Lung microvascular endothelial cell (primary cell): Measurements from ENCODE around the gene DEFB116. TPM values are rescaled to one million over a fixed set of nuclear protein-coding genes. Genes with fewer than 3 reads are reported as not detected.
"Not testable (repeated sequence)": the region's sequence is repeated elsewhere in the genome, so short reads cannot be mapped to it uniquely, and the experiment has no call there.

ENCODE experiments used
- DNase-seq, 2 donors: peaks; one replicate each; pipeline versions ENCODE4 v3.0.0 to v3.0.0-alpha.2; 2010; ENCODE audit warnings: low read depth in 2 of 2
- total RNA-seq: library from RNA; depleted of rRNA; stranded (reverse); fragments of >200 nt; gene quantifications from 2 replicates; pipeline ENCODE4 v1.2.1, GENCODE V29; 2014

DEFB116 gene, protein sequence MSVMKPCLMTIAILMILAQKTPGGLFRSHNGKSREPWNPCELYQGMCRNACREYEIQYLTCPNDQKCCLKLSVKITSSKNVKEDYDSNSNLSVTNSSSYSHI
- total RNA-seq = not detected in 2 replicates

DNA sequence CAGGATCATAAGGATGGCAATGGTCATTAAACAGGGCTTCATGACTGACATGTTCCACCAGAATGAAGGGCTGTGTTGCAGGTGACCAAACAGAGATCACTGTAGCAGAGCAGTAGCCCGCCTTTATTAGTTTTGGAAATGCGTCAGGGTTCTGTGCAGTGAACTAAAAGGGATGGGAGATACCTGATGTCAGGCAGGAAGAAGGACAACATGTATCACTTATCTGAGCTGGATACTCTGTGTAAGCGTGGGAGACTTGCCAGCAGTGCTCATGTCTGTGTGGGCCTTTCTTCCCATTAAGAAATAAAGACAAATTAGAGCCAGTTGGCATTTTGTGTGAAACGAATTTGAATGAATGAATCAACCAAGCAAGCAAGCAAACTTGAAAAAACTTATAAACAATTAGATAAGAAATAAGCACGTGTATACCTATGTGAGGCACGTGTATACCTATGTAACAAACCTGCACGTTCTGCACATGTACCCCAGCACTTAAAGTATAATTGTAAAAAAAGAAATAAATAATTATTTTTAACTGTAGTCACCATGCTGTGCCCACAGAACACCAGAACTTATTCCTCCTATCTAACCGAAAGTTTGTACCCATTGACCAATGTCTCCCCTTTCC lies at the start of gene DEFB116:
DEFB116 (minus strand) TSS at position 51 of the 628 bp plus-strand sequence; CDS start at position 51, 0 bp downstream.
- no peak for DNase-seq

DNA sequence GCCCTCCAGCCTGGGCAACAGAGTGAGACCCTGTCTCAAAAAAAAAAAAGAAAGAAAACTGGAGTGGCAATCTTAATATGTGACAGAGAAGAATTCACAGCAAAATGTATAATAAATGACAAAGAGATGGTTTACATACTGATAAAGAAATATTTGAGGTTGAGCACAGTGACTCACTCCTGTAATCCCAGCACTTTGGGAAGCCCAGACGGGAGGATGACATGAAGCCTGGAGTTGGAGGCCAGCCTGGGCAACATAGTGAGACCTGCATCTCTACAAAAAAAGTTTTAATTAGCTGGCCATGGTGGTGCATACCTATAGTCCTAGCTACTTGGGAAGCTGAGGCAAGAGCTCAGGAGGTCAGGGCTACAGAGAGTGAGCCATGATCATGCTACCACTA lies 47.6 kb upstream of the DEFB116 start:
- DNase-seq = no peak

DNA sequence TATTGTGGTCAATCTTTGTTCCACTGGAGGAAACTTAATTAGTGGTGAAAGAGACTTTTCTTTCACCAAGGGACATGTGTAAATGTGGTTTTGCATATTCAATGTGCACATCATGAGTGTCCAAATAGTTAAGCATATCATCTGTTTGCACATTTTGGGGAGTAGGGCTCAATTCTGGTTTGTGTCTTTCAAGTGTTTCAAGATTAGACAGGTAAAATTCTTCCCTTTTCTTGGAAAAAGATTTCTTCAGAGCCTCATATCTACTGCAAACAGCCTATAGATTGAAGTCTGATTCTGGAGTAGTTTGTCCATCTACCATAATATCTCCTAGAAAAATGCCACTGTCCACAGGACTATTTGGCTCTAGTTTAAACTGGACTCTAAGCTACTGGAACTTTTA lies 33.1 kb upstream of the DEFB116 start:
- no peak for DNase-seq

DNA sequence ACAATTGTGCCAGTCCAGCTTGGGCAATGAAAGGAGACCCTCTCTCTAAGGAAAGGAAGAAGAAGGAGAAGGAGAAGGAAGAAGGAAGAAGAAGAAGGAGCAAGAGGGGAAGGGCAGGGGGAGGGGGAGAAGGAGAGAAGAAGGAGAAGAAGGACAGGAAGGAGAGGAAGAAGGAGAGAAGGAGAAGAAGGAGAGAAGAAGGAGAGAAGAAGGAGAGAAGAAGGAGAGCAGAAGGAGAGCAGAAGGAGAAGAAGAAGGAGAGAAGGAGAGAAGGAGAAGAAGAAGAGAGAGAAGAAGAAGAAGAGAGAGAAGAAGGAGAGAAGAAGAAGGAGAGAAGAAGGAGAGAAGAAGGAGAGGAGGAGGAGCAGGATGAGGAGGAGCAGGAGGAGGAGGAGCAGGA lies 22.5 kb upstream of the DEFB116 start:
- DNase-seq = no peak

DNA sequence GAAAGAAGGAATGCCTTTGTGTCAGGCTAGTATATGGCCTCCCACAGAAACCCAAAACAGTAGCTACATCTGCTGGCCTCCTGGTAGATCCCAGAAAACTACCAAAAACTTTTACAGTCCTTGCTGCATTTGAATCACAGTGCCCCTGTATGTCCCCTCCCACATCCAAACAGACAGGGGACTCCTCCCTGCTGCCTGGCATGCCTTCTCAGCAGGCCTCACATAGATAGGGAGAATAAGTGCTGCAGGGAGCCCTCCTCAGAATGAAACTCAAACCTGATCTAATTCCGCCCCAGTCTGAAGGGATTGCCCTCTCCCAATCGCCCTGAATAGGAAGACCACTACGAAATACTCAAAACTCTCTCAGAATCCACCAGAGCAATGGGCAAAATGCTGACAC lies 14.1 kb upstream of the DEFB116 start:
- no peak for DNase-seq

DNA sequence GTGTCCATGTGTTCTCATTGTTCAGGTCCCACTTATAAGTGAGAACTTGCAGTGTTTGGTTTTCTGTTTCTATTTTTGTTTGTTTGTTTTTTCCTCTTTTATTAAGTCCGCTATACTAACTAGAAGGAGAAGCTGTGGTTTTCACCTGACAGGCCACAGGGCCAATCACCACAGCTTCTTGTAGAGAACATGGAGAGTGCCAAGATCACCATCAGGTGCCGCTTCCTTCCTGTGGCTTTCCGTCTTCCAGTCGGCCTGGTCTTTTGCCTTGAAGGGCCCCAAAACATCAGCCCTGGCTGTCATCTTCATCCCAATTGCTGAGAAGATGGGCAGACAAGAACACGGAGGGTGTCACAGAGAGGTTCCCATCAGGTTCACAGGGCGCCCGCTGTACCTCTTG lies 23.4 kb downstream of the DEFB116 start:
- not testable (repeated sequence) for DNase-seq

DNA sequence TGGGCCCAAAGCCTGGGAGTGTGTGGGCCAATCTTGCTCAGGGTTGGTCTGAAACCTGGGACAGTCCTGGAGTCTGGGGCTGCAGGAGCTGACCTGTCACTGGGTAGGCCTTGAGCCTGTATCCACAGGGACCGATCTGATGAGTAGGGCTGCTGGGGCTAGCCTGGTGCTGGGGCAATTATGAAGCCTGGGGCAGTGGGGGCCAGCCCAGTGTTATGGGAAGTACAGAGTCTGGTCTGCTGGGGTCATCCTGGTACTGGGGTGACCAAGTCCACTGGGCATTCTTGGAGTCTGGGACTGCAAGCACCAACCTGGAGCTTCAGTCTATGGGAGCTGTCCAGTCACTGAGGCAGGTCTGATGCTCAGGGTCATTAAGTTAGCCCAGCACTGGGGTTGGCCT lies 30.2 kb downstream of the DEFB116 start:
- DNase-seq = no peak

DNA sequence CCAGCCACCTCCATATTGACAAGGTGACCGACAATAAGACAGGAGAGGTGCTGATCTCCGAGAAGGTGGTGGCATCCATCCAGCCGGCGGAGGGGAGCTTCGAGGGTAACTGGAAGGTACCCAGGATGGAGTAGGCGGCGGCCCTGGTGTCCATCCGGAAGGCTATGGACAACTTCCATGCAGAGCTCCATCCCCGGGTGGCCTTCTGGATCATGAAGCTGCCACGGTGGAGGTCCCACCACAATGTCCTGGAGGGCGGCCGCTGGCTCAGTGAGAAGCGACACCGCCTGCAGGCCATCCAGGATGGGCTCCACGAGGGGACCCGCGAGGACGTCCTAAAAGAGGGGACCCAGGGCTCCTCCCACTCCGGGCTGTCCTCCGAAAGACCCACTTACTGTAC lies 33.9 kb downstream of the DEFB116 start:
- DNase-seq = no peak

DNA sequence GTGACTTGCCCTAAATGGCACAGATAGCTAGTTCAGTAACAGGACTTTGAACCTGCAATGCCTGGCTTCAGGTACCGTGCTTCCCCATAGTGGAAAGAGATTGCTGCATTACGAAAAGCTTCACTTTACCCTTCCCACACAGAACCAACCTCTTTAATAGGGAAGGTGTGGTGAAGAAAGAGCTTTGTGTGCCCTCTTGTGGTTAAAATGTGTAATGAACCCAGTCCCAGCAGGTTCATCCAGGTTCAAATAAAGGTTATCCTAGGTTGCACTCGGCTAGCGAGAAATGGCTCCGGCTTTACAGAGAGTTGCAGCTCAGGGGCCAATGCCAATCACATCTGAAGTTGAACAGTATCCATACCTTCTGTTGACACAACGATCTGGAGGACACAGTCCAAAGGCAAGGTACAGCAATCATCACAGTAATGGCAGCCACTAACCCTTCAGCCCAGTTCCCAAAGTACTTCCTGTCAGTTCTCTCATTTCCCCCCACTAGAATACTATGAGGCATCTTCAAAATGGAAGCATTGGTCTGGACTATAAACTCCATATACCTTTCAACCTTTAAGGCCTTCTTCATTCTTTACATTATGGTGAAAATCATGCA lies 48.0 kb downstream of the DEFB116 start:
- peak; percentile 7 to 24 for DNase-seq

DNA sequence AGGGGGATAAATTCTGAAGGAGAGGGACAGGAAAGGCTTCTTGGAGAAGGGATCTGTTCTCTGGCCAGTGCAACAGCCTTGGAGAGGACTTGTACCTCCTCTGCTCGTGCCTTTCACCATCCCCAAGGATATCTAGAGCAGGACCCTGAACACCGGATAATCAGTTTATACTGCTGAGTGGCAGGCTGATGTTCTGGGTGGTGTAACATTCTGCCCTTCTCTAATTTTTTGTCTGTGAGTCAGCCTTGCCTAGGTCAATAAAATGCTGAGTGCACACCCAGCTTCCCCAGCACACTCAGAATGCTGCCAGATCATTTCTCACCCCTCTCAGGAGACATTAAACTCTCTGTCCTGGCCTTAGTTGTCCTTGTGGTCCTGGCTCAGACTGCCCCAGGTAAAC lies 51.0 kb downstream of the DEFB116 start, which contains the start of gene DEFB115:
DEFB115 (plus strand) TSS at position 301 of the 400 bp plus-strand sequence; CDS start at position 301, 0 bp downstream.
- no peak for DNase-seq

DNA sequence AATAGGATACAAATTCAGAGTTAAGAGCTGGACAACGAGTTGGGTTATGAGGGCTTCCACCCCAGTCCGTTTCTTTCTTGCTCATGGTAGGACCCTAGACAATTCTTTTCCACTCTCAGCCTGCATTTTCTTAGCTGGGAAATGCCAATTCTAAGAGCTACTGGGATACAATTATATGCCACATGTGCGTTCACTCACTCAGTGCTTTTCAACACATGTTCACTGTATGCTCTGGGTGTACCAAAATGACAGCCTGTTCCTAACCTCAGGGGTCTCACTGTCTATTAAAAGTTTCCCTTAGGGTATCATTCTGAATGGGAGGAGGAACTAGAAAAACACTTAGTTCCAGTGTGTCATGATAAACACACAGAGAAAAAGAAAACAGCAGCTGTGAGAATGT lies 51.4 kb downstream of the DEFB116 start:
- DNase-seq = no peak

Other genes starting within 250 kb of the DEFB116 start
- not detected in 2 replicates for gene DEFB115, start 50.9 kb downstream of the DEFB116 start, total RNA-seq
- gene DEFB118, start 60.0 kb upstream of the DEFB116 start, total RNA-seq = not detected in 2 replicates
- gene DEFB119, start 82.0 kb upstream of the DEFB116 start, total RNA-seq = not detected in 2 replicates
- not detected in 2 replicates for gene DEFB121, start 97.6 kb upstream of the DEFB116 start, total RNA-seq
- not detected in 2 replicates for gene DEFB123, start 132.0 kb upstream of the DEFB116 start, total RNA-seq
- not detected in 2 replicates for gene DEFB124, start 166.5 kb upstream of the DEFB116 start, total RNA-seq
- gene REM1, start 166.7 kb upstream of the DEFB116 start, total RNA-seq = under 0.01 TPM in 1 of 2 replicates, not detected in the other
- 31.6 and 37.9 TPM in 2 replicates for gene HM13, start 205.9 kb upstream of the DEFB116 start, total RNA-seq